H1 (cell line): ENCODE data around the gene PVR. TPM values are rescaled to one million over a fixed set of nuclear protein-coding genes. Genes with fewer than 3 reads are reported as not detected.

Experiments used
- CTCF ChIA-PET: fragments of 300-600 bp; sonication (Branson Sonifier 250); formaldehyde crosslinking; loops from one replicate; lab custom pipeline; 2021; ENCODE audit not compliant: partially characterized antibody; lab: Charles Lee
- POLR2A ChIA-PET: fragments of 300-600 bp; sonication (Branson Sonifier 250); formaldehyde crosslinking; loops from one replicate; lab custom pipeline; 2021; ENCODE audit warnings: inconsistent platforms; ENCODE audit not compliant: partially characterized antibody; lab: Charles Lee
- DNase-seq, 2 experiments: peaks; one replicate each; pipeline versions ENCODE4 v3.0.0 to v3.0.0-alpha.2; 2010 to 2022; ENCODE audit warnings: low spot score in 2 of 2, low read depth in 1 of 2, mixed read lengths in 1 of 2
- FAIRE-seq: peaks from 2 replicates; lab custom pipeline; 2011; peaks lifted over from hg19 to GRCh38; lab: Jason Lieb, UNC
- H2AFZ ChIP-seq: 2 replicates; pipeline ENCODE4 v1.8.1; 2012; ENCODE audit warnings: low read length, inconsistent platforms
- H2AK5ac ChIP-seq: 2 replicates; pipeline ENCODE4 v1.6.1; 2013; ENCODE audit warnings: low read depth, low read length
- H2BK120ac ChIP-seq: replicated peaks from 2 replicates; pipeline ENCODE3; 2013; ENCODE audit warnings: low read depth, low read length, inconsistent platforms
- H2BK12ac ChIP-seq: 2 replicates; pipeline ENCODE4 v1.6.1; 2013; ENCODE audit warnings: low read depth, low read length
- H2BK15ac ChIP-seq: 2 replicates; pipeline ENCODE4 v1.6.1; 2013; ENCODE audit warnings: low read length
- H2BK20ac ChIP-seq: 2 replicates; pipeline ENCODE4 v1.6.1; 2013; ENCODE audit warnings: low read length
- H2BK5ac ChIP-seq: 2 replicates; pipeline ENCODE4 v1.6.1; 2013; ENCODE audit warnings: low read depth, low read length
- H3K14ac ChIP-seq: 2 replicates; pipeline ENCODE4 v1.6.1; 2013; ENCODE audit warnings: inconsistent platforms; ENCODE audit not compliant: insufficient read length
- H3K18ac ChIP-seq: 2 replicates; pipeline ENCODE4 v1.6.1; 2013; ENCODE audit warnings: low read length; ENCODE audit errors: extremely low read depth
- H3K23ac ChIP-seq: 2 replicates; pipeline ENCODE4 v1.6.1; 2013; ENCODE audit warnings: inconsistent platforms; ENCODE audit not compliant: insufficient read length
- H3K23me2 ChIP-seq: 2 replicates; pipeline ENCODE4 v1.6.1; 2013; ENCODE audit warnings: low read depth, low read length
- H3K27ac ChIP-seq: 2 replicates; pipeline ENCODE4 v1.6.1; 2011; ENCODE audit warnings: low read depth, low read length, inconsistent platforms
- H3K27me3 ChIP-seq, 4 experiments: replicated peaks in 1 of 4; 1 replicate in 1 of 4; 2 replicates in 3 of 4; pipeline versions ENCODE4 v1.6.1 to v1.8.1; 2011 to 2013; ENCODE audit warnings: low read length in 3 of 4, mild to moderate bottlenecking in 3 of 4, inconsistent platforms in 2 of 4, mixed read lengths in 2 of 4, moderate library complexity in 1 of 4; ENCODE audit not compliant: control insufficient read depth in 3 of 4, insufficient read depth in 3 of 4; ENCODE audit errors: extremely low read depth in 1 of 4
- H3K36me3 ChIP-seq, 4 experiments: 2 replicates each; pipeline versions ENCODE4 v1.6.1 to v1.8.1; 2011 to 2013; ENCODE audit warnings: mild to moderate bottlenecking in 4 of 4, low read length in 3 of 4, moderate library complexity in 2 of 4, control low read depth in 1 of 4, inconsistent platforms in 1 of 4; ENCODE audit not compliant: insufficient read depth in 4 of 4, control insufficient read depth in 2 of 4
- H3K4ac ChIP-seq: replicated peaks from 2 replicates; pipeline ENCODE3; 2013; ENCODE audit warnings: low read length, low read depth, mixed read lengths, inconsistent platforms; ENCODE audit not compliant: insufficient read length
- H3K4me1 ChIP-seq, 4 experiments: replicated peaks in 1 of 4; 1 replicate in 1 of 4; 2 replicates in 3 of 4; pipeline versions ENCODE4 v1.6.1 to v1.8.1; 2011 to 2013; ENCODE audit warnings: low read length in 3 of 4, inconsistent platforms in 2 of 4, mixed read lengths in 1 of 4; ENCODE audit not compliant: insufficient read depth in 4 of 4, control insufficient read depth in 3 of 4
- H3K4me2 ChIP-seq, 2 experiments: 2 replicates each; pipeline versions ENCODE4 v1.6.1 to v1.8.1; 2011 to 2013; ENCODE audit warnings: low read depth in 2 of 2, low read length in 2 of 2, control low read depth in 1 of 2, inconsistent platforms in 1 of 2, mild to moderate bottlenecking in 1 of 2; ENCODE audit not compliant: insufficient read depth in 1 of 2
- H3K4me3 ChIP-seq, 4 experiments: fragments of 200-600, 300-600 bp in 1 of 4; sonication (generic), shearing (Covaris generic), sonication (Bioruptor Twin) in 1 of 4; 2 replicates each; pipeline versions ENCODE4 v1.5.1 to v1.8.1; 2011 to 2016; ENCODE audit warnings: low read length in 4 of 4, low read depth in 3 of 4, control low read depth in 2 of 4, inconsistent platforms in 2 of 4, mild to moderate bottlenecking in 2 of 4, mixed read lengths in 1 of 4, moderate library complexity in 1 of 4; ENCODE audit not compliant: insufficient read depth in 2 of 4; ENCODE audit errors: extremely low read depth in 1 of 4
- H3K56ac ChIP-seq: replicated peaks from 2 replicates; pipeline ENCODE3; 2013; ENCODE audit warnings: low read depth, mild to moderate bottlenecking, mixed read lengths, low read length, inconsistent platforms; ENCODE audit not compliant: insufficient read length
- H3K79me1 ChIP-seq: 2 replicates; pipeline ENCODE4 v1.6.1; 2013; ENCODE audit warnings: low read depth, low read length, control low read depth
- H3K79me2 ChIP-seq, 2 experiments: 2 replicates each; pipeline versions ENCODE4 v1.6.1 to v1.8.1; 2012 to 2013; ENCODE audit warnings: low read length in 2 of 2, mild to moderate bottlenecking in 2 of 2, inconsistent platforms in 1 of 2; ENCODE audit not compliant: insufficient read depth in 2 of 2, control insufficient read depth in 1 of 2
- H3K9ac ChIP-seq, 4 experiments: replicated peaks in 1 of 4; 1 replicate in 1 of 4; 2 replicates in 3 of 4; pipeline versions ENCODE4 v1.6.1 to v1.8.1; 2011 to 2013; ENCODE audit warnings: low read depth in 3 of 4, low read length in 3 of 4, control low read depth in 2 of 4, mild to moderate bottlenecking in 2 of 4, moderate library complexity in 2 of 4, inconsistent platforms in 1 of 4; ENCODE audit errors: extremely low read depth in 1 of 4
- H3K9me3 ChIP-seq, 2 experiments: 2 replicates each; pipeline versions ENCODE4 v1.6.1 to v1.8.1; 2012 to 2013; ENCODE audit warnings: mild to moderate bottlenecking in 2 of 2, moderate library complexity in 2 of 2, control low read depth in 1 of 2, inconsistent platforms in 1 of 2, low read depth in 1 of 2, low read length in 1 of 2, mixed read lengths in 1 of 2; ENCODE audit not compliant: insufficient read depth in 2 of 2
- H4K20me1 ChIP-seq, 2 experiments: replicated peaks in 1 of 2; 2 replicates each; pipeline versions ENCODE3 to v1.8.1; 2011 to 2013; ENCODE audit warnings: inconsistent platforms in 2 of 2, low read length in 2 of 2, mild to moderate bottlenecking in 1 of 2; ENCODE audit not compliant: insufficient read depth in 2 of 2, control insufficient read depth in 1 of 2
- H4K5ac ChIP-seq: 2 replicates; pipeline ENCODE4 v1.6.1; 2013; ENCODE audit warnings: low read length, low read depth, mixed read lengths, inconsistent platforms; ENCODE audit not compliant: insufficient read length
- H4K8ac ChIP-seq: 2 replicates; pipeline ENCODE4 v1.8.0; 2013; ENCODE audit warnings: mild to moderate bottlenecking, moderate library complexity, low read length, inconsistent platforms; ENCODE audit not compliant: insufficient read depth; ENCODE audit errors: extremely low read depth
- H4K91ac ChIP-seq: replicated peaks from 2 replicates; pipeline ENCODE3; 2013; ENCODE audit warnings: low read length, mixed read lengths, inconsistent platforms; ENCODE audit not compliant: insufficient read length
- KDM1A ChIP-seq: fragments of 200-600, 300-600 bp; sonication (generic); IDR thresholded peaks from 2 replicates; pipeline ENCODE4 v1.7.1; 2016; ENCODE audit warnings: mild to moderate bottlenecking, low read length, borderline replicate concordance
- RAD21 ChIP-seq, 2 experiments: IDR thresholded peaks in 1 of 2; conservative IDR thresholded peaks in 1 of 2; 2 replicates each; pipeline ENCODE4 v1.6.1; 2011; ENCODE audit warnings: low read depth in 2 of 2, low read length in 2 of 2, improper control_type of control experiment in 1 of 2, inconsistent platforms in 1 of 2, mild to moderate bottlenecking in 1 of 2, moderate library complexity in 1 of 2
- WGBS, 2 experiments: shearing (Covaris generic) in 1 of 2; methylation state at CpG; one replicate each; pipeline versions ENCODE4 v1.1.6 to v1.1.7; 2013 to 2015; ENCODE audit warnings: low lambda C conversion rate in 2 of 2, mixed read lengths in 2 of 2, inconsistent platforms in 1 of 2, low coverage in 1 of 2, missing lambda C conversion rate in 1 of 2; ENCODE audit not compliant: insufficient replicate concordance in 2 of 2, insufficient coverage in 1 of 2, insufficient read length in 1 of 2; ENCODE audit errors: extremely low coverage in 1 of 2, missing lambda C conversion rate in 1 of 2; 5-methylcytosine and 5-hydroxymethylcytosine counted together
- polyA plus RNA-seq, 7 experiments: library from polyadenylated mRNA; depleted of rRNA in 3 of 7; stranded (reverse) in 5 of 7; unstranded in 2 of 7; fragments of >200 nt in 5 of 7; fragments of 200-250 nt in 2 of 7; gene quantifications; 1 replicate in 5 of 7; 2 replicates in 1 of 7; 4 replicates in 1 of 7; pipeline versions ENCODE4 v1.2.1 to v1.2.3, GENCODE V29; 2011 to 2013; ENCODE audit warnings: missing spikeins in 2 of 7, mixed read lengths in 2 of 7
- total RNA-seq: library from RNA; stranded (reverse); fragmentation: NEBNext Ultra II Directional; extraction: Animal tissue kit (Norgen Biotek cat#: 25700); gene quantifications from 2 replicates; pipeline ENCODE4 v1.2.1, GENCODE V29; 2021

Gene PVR
- total and polyA plus RNA-seq, 2 of the 8 experiments (the other 6 are each of a cell fraction or from before 2014, with no cell fraction given), result 13.3 to 14.8 TPM

DNA sequence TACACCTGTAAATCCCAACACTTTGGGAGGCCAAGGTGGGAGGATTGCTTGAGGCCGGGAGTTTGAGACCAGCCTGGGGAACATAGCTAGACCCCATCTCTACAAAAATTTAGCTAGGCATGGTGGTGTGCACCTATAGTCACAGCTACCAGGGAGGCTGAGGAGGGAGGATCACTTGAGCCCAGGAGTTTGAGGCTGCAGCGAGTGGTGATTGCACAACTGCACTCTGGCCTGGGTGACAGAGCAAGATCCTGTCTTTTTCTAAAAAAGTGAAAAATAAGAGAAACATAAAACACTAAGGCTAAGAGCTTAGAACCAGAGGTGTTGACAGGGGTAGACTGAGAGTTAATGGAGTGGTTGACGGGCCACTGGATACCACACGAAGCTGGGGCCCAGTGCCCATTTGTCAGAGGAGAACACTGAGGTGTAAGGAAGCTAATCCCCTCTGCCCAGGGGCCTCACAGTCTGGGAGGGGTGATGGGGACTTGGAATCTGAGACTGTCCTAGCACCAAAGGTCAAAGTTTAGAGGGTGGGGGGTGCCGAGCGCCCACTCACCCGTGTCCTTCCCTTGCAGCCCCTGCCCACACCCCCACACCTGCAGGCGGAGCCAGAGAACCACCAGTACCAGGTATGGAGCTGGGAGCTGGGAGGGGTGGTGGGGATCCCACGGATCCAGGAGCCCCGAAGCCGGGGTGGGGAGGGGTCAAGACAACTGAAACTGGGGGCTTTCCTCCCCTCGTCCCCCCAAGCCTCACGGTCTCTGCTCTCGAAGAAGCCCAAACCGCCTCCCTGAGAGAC is 38.5 kb downstream of the PVR start:
- Histone ChIP-seq H2BK5ac (no peak overlapping the region), H3K79me2 (no peaks in the 10 kb centered on the region)
- TF ChIP-seq KDM1A, result 0 out of 2 replicates have a peak, but pooled peaks have one; percentile 17
- peak in 1 of 2 experiments; percentile 20; a peak in 1 of 4 replicates for TF ChIP-seq RAD21 (IDR thresholded peaks at IDR 0.05 in 1 of 2, conservative IDR thresholded peaks at IDR 0.05 in 1 of 2; ENCODE audit: low read depth in 2 of 2, low read length in 2 of 2)

More for the DNA sequence above, 38.5 kb downstream of the PVR start:
- Histone ChIP-seq H3K4ac (no peak overlapping the region), H3K14ac (no peak overlapping the region), H4K5ac (no peak overlapping the region), H3K23ac (no peak overlapping the region), H2BK120ac (no peak overlapping the region), H3K9ac (no peak overlapping the region), H3K4me3 (no peak overlapping the region), H2BK15ac (no peak overlapping the region), H4K8ac (no peak overlapping the region), H2AFZ (no peak overlapping the region), H3K56ac (no peak overlapping the region), H3K23me2 (no peaks in the 10 kb centered on the region), H3K18ac (no peak overlapping the region), H2BK20ac (no peak overlapping the region), H3K27ac (no peak overlapping the region), H3K27me3 (no peaks in the 10 kb centered on the region), H3K9me3 (no peaks in the 10 kb centered on the region), H2BK12ac (no peak overlapping the region), H3K79me1 (no peaks in the 10 kb centered on the region; the same call in 1 of the 2 replicates), H2AK5ac (no peak overlapping the region), H4K91ac (no peak overlapping the region), H3K4me1 (no peaks in the 10 kb centered on the region; a peak in 1 of 7 replicates), H4K20me1 (no peaks in the 10 kb centered on the region), H3K4me2 (no peak overlapping the region), H3K36me3 (no peaks in the 10 kb centered on the region)
- DNase-seq, result no peak
- ChIA-PET CTCF (interaction anchor here (0.6 to 2.2 kb wide), 12 partner anchors 9 to 127 kb away, joined by 3 to 8 read pairs (median 4); no protein-coding TSS in a partner anchor), POLR2A (interaction anchor here (0.7 to 1.2 kb wide), 2 partner anchors 76 to 166 kb away, joined by 3 to 5 read pairs; no protein-coding TSS in a partner anchor)
- FAIRE-seq, result no peak
- 88% methylated on average over 11 of the region's 15 CpGs; no CpG with 5 or more reads in 1 of the 2 experiments for WGBS, 2 experiments
